Activated CD8-positive, alpha-beta memory T cell treated with anti-CD3 and anti-CD28 coated beads, Interleukin-2, amount 50 U/mL, for 24 hours (primary cell): ENCODE data around the gene GPHA2.
"Not testable (repeated sequence)": the region's sequence is repeated elsewhere in the genome, so short reads cannot be mapped to it uniquely, and the experiment has no call there.

ENCODE experiments used
- DNase-seq: peaks from one replicate; pipeline ENCODE4 v3.0.0-alpha.2; 2020; ENCODE audit errors: extremely low read depth

Gene GPHA2, protein sequence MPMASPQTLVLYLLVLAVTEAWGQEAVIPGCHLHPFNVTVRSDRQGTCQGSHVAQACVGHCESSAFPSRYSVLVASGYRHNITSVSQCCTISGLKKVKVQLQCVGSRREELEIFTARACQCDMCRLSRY

GRCh38 chr11:64935359-64936081, at the start of gene GPHA2:
TSS of gene GPHA2 (minus strand) at chr11:64935893. CDS start at chr11:64935460, 433 bp downstream.
- no peak for DNase-seq

GRCh38 chr11:64983339-64983738, 47.6 kb upstream of the GPHA2 start:
- DNase-seq: not testable (repeated sequence)

- no peak for DNase-seq
Observed at GRCh38 chr11:64976651-64977050, 41.0 kb upstream of the GPHA2 start.

DNA sequence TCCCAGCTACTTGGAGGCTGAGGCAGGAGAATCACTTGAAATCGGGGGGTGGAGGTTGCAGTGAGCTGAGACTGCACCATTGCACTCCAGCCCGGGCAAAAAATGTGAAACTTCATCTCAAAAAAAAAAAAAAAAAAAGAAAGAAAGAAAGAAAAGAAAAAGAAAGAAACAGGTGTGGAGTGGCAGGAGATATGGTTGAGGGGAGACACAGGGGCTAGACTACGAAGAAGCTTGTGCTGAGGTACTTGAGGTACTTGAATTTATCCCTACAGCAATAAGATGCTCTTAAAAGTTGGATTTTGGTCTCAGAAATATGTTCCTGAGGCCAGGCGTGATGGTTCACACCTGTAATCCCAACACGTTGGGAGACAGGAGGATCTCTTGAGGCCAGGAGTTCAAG, 38.4 kb upstream of the GPHA2 start:
- no peak for DNase-seq

- peak; percentile 70 for DNase-seq
Observed at GRCh38 chr11:64971421-64972233, 35.9 kb upstream of the GPHA2 start, which contains the start of gene MAJIN. TSS of gene MAJIN (minus strand) at chr11:64972108. CDS start at chr11:64959405, 12,703 bp downstream.

DNA sequence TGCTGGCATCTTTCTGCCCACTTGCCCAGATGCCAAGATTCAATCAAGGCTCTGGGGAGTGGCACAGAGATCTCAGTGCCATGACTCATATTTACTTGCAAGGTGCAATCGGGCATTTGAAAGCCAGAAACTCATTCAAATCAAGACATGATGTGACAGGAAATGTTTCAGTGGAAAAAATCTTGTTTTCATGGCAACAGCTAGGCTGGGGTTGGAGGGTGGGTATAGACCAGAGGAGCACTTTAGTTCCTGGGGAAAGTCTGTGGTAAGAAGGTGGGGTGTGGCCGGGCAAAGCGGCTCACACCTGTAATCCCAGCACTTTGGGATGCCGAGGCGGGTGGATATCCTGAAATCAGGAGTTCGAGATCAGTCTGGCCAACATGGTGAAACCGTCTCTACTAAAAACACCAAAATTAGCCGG, 35.0 kb upstream of the GPHA2 start:
- DNase-seq: no peak

GRCh38 chr11:64969209-64969608, 33.5 kb upstream of the GPHA2 start:
- DNase-seq: no peak

- DNase-seq: no peak
Observed at GRCh38 chr11:64967375-64967774, 31.7 kb upstream of the GPHA2 start.

DNA sequence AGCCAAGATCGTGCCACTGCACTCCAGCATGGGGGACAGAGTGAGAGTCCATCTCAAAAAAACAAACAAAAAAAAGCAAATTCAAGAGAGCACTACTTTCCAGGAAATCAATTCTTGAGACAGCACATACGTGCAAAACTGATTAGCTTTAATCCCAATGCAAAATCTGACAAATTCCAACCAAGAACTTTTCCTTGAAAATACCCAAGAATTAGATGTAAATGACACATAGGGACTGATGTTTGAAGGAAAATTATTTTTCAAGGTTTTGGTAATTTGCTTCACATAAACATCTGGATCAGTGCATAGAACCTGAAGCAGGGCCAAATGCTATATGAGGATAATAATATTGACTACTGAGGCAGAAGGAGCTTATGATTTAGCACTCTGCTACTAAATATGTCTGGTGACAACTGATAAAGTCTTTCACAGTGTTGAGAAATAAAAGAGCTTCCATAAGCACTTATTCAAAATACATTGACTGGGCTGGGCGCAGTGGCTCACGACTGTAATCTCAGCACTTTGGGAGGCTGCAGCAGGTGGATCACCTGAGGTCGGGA, 27.5 kb upstream of the GPHA2 start:
- no peak for DNase-seq

DNA sequence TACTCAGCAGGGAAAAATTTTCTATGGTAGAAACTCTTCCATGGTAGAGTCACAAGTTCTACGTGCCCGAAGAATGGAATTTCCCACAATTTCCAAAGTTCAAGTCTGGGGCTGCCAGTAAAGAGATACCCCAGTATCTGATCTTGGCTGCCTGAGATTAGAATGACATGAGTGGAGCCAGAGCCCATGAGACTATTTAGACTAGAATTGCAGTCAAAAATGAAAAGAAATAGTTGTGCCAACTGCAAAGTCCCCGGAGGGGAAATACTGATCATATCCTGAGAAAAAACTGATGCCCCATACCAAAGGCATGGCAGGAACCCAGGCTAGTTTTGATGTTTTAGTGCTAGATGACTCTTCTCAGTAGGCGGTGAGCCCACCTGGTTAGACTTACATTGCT, 25.0 kb upstream of the GPHA2 start:
- no peak for DNase-seq

GRCh38 chr11:64959498-64959897, 23.8 kb upstream of the GPHA2 start:
- no peak for DNase-seq

GRCh38 chr11:64954201-64954600, 18.5 kb upstream of the GPHA2 start:
- no peak for DNase-seq

- no peak for DNase-seq
Observed at GRCh38 chr11:64951529-64951928, 15.8 kb upstream of the GPHA2 start.

GRCh38 chr11:64947208-64947814, 11.6 kb upstream of the GPHA2 start:
- no peak for DNase-seq

DNA sequence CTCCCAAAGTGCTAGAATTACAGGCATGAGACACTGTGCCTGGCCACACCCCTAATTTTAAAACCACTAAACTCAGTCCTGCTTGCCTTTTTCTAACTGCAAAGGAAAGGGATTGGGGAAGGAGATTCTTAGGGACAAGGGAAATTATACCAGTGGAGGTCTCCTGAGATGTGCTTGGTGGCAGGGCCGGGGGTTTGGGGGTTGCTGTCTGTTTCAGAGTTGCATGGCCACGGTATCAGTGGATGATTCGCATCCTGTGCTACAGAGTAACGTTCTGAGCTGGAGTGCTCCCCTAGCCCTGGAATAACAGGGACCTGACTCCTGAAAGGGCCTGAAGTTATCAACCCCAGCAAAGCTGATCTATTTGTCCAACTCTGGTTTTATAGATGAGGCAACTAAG, 846 bp upstream of the GPHA2 start:
- DNase-seq: no peak

- no peak for DNase-seq
Observed at GRCh38 chr11:64934682-64935358, 873 bp downstream of the GPHA2 start.

DNA sequence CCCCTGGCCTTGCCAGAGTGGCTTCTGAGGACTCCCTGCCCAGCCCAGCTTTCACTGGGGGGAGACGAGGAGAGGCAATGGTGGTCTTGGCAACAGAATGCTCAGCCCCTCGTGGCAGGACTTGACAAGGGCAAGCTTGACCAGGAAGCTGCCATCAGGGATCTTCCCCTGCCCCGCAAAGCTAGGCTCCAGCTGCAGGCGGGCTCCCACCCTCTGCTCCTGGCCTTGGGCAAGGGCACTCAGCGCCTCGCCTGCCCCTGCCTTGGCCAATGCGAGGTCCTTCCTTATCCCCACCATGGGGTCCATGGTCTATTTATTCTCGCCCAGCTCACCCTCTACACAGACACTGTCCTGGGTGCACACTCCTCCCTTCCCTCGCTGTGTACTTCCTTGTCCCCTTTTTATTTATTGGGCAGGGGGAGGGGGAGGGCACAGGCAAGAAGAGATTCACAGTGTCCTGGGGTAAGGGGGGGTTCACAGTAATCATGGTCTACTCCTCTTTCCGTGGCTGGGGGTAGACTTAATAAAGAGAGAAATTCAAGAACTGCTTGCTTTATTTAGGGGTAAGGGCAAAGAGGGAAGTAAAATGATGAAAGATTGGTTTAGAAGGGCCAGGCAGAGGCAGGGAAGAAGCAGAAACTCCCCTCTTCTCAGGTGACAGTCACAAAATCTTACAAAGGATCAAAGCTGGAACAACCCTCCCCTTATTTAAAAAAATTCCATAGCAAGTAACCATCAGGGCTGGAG, 1.6 kb downstream of the GPHA2 start:
- DNase-seq: no peak

DNA sequence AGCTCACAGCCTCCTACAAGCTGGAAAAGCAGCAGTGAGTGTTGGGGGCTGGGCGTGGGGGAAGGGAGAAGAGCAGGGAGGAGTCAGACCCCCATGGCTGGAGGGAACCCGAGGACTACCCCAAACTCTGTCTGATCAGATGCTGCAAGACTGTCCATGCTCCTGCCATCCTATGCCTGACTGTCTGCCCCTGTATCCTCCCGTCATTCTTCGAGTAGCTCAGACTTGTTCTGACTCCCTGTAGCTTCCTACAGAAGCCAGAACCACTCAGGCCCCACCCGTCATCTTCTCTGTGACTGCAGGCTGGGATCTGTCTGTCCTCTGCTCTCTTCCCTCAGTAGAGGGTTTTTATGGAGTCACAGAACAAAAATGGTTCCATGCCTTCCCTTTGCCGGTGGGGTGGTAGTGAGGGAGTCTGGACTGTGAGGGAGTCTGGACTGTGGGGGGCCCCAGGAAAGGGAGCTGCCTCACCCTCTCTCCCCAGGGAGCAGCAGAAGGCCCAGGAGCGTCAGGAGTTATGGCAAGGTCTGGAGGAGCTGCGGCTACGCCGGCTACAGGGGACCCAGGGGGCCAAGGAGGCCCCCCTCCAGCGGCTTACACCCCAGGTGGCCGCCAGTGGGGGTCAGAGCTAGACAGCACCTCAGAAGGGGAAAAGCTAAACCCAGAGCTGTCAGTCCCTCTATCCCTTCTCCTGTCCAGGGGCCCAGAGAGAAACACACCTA, 2.3 kb downstream of the GPHA2 start:
- DNase-seq: no peak

- no peak for DNase-seq
Observed at GRCh38 chr11:64932324-64932723, 3.4 kb downstream of the GPHA2 start.

DNA sequence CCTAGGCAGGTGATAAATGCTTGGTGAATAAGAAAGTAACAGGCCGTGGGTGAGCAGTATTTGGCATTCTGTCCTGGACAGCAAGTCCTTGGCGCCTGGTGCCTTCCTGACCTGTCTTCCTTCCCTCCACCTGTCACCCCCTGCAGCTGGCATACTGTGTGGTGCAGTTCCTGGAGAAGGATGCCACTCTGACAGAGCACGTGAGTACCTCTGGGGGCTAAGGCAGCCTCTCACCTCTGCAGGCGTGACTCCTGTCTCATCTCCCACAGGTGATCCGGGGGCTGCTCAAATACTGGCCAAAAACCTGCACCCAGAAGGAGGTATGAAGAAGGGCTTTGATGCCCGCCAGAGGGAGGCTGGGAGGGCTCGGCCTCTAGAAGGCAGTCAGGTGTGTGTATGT, 4.4 kb downstream of the GPHA2 start:
- no peak for DNase-seq
